Neutrophil (primary cell): ENCODE results near the gene APOO.
A peak's percentile ranks its signal among the peaks of the same experiment; 100 is the strongest.

Source experiments
- H3K27ac ChIP-seq: fragments of 200-600 bp; sonication (generic); 2 replicates; pipeline ENCODE4 v1.5.1; 2016; ENCODE audit warnings: mild to moderate bottlenecking, moderate library complexity
- H3K27me3 ChIP-seq: fragments of 200-600 bp; sonication (generic); 2 replicates; pipeline ENCODE4 v1.6.0; 2016; ENCODE audit warnings: mild to moderate bottlenecking
- H3K36me3 ChIP-seq: fragments of 200-600 bp; sonication (generic); 2 replicates; pipeline ENCODE4 v1.5.1; 2017
- H3K4me1 ChIP-seq, 2 experiments: fragments of 200-600 bp in 1 of 2; sonication (generic) in 1 of 2; 1 replicate in 1 of 2; 2 replicates in 1 of 2; pipeline versions ENCODE4 v1.5.1 to v1.6.1; 2013 to 2016; ENCODE audit warnings: low read depth in 1 of 2, low read length in 1 of 2, mild to moderate bottlenecking in 1 of 2, moderate library complexity in 1 of 2; ENCODE audit not compliant: control insufficient read depth in 1 of 2, insufficient read depth in 1 of 2
- H3K4me3 ChIP-seq, 2 experiments: fragments of 200-600 bp in 1 of 2; sonication (generic) in 1 of 2; 1 replicate in 1 of 2; 2 replicates in 1 of 2; pipeline ENCODE4 v1.5.1; 2013 to 2016; ENCODE audit warnings: low read depth in 1 of 2, low read length in 1 of 2, mild to moderate bottlenecking in 1 of 2, moderate library complexity in 1 of 2
- H3K9me3 ChIP-seq: fragments of 200-600 bp; sonication (generic); 2 replicates; pipeline ENCODE4 v1.5.1; 2016
- CTCF ChIP-seq: fragments of 200-600 bp; sonication (generic); IDR thresholded peaks from 2 replicates; pipeline ENCODE4 v1.5.1; 2016; ENCODE audit warnings: antibody characterized with exemption

The APOO gene

GRCh38 chrX:23813808-23814207 lies 93.9 kb downstream of the APOO start:
- Histone ChIP-seq H3K4me3 (no peak overlapping the region), H3K4me1 (peaks cover 13 to 20% of the 10 kb centered on the region in 2 experiments), H3K36me3 (no peaks in the 10 kb centered on the region), H3K27ac (no peak overlapping the region), H3K27me3 (no peaks in the 10 kb centered on the region), H3K9me3 (no peaks in the 10 kb centered on the region)
- TF ChIP-seq CTCF: no peak

DNA sequence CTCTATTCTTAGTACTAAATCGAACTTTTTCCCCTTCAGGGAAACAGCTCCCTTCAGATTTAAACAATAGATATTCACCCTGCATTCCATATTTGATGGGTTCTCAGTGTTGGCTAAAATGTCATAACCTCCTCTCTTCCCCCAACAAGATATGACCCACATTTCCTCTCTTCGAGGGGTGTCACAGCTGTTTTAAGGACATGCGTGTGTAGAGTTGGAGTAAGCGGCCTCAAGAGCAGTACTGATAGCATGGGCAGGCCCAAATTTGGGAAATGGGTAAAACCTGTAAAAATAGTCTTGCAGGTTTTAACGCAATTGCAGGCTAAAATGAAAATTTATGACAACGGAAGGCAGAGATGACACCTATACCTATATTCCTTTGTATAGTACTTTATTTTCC lies 96.1 kb downstream of the APOO start:
- peaks cover 13 to 16% of the 10 kb centered on the region in 2 experiments for H3K4me1 ChIP-seq
- no peaks in the 10 kb centered on the region for H3K36me3 ChIP-seq
- H3K27ac ChIP-seq: peak overlapping the region; percentile 77
- no peaks in the 10 kb centered on the region for H3K9me3 ChIP-seq
- H3K4me3 ChIP-seq: peak overlapping the region; percentile 16 to 28
- no peak for TF ChIP-seq CTCF
- no peaks in the 10 kb centered on the region for H3K27me3 ChIP-seq

DNA sequence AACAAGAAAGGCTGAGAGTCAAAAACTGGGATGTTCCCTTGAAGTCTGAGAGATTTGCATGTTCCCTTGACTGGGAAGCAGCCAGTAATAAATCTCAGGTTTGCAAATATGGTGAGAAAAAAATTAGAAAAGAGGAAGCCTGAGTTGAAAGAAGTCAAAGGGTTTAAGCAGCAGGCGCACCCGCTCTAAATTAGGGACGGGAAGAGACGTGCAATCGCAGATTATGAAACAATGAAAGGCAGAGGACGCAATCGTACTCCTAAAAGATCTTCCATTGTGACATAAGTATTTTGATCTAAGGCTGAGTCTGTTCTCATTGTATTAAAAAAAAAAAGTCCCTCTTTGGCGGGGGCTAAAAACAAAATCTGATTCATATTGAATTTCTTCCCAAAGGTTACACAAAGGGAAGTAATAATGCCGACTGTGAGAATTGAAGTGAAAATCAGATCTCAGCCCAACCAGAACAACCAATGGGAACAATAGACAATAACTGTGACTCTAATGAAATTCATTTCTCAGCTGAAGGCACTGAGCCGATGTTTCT lies 96.6 kb downstream of the APOO start:
- Histone ChIP-seq H3K4me1 (peaks cover 13 to 16% of the 10 kb centered on the region in 2 experiments), H3K4me3 (peak overlapping the region; percentile 26 to 28), H3K27me3 (no peaks in the 10 kb centered on the region), H3K27ac (peak overlapping the region; percentile 77), H3K9me3 (no peaks in the 10 kb centered on the region), H3K36me3 (no peaks in the 10 kb centered on the region)
- no peak for TF ChIP-seq CTCF

- TF ChIP-seq CTCF: no peak
- H3K4me1 ChIP-seq: peaks cover 13 to 16% of the 10 kb centered on the region in 2 experiments
Measured at GRCh38 chrX:23810279-23810678, 97.5 kb downstream of the APOO start.

DNA sequence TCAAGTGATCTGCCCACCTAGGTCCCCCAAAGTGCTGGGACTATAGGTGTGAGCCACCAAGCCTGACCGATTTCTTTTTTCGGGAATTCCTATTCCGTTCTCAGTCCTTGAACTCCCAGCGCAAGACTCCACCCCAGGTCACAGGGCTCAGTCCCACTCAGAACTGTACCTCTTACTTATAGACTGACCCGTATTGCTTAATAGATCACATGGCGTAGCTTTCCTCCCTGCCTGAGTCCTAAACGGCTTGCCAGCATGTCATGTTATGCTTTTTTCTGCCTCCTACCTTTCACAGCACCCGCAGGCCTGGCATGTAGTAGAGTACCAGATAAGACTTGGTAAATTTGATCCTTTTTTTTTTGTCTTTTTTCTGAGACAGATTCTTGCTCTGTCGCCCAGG lies 102.3 kb downstream of the APOO start:
- H3K27me3 ChIP-seq: no peaks in the 10 kb centered on the region
- H3K9me3 ChIP-seq: no peaks in the 10 kb centered on the region
- no peak for TF ChIP-seq CTCF
- H3K36me3 ChIP-seq: no peaks in the 10 kb centered on the region
- no peak overlapping the region for H3K27ac ChIP-seq
- H3K4me1 ChIP-seq: peaks cover 0 to 2% of the 10 kb centered on the region in 2 experiments
- H3K4me3 ChIP-seq: no peak overlapping the region

More at GRCh38 chrX:23810279-23810678, 97.5 kb downstream of the APOO start:
- peak overlapping the region; percentile 77 for H3K27ac ChIP-seq
- H3K36me3 ChIP-seq: no peaks in the 10 kb centered on the region
- H3K9me3 ChIP-seq: no peaks in the 10 kb centered on the region
- no peak overlapping the region for H3K4me3 ChIP-seq
- no peaks in the 10 kb centered on the region for H3K27me3 ChIP-seq
